MCF 10A (cell line): ENCODE measurements around the gene NMT2. TPM values are rescaled to one million over a fixed set of nuclear protein-coding genes. Genes with fewer than 3 reads are reported as not detected.

Source experiments
- BruUV-seq: library from RNA; stranded (reverse); fragments of 400-500 nt; replicated peaks from 2 replicates; lab custom pipeline; 2021; lab: Mats Ljungman, UMichigan
- CTCF ChIA-PET: fragments of 300-600 bp; sonication (Branson Sonifier 250); formaldehyde crosslinking; extraction: SDS; loops from one replicate; lab custom pipeline; 2021; ENCODE audit warnings: antibody characterized with exemption, inconsistent platforms; lab: Yijun Ruan, JAX
- POLR2A ChIA-PET: fragments of 300-600, 350-650 bp; sonication (Branson Sonifier 250); formaldehyde crosslinking; extraction: SDS; loops from one replicate; lab custom pipeline; 2020; ENCODE audit warnings: antibody characterized with exemption, inconsistent platforms; lab: Yijun Ruan, JAX
- DNase-seq: peaks from one replicate; pipeline ENCODE4 v3.0.0-alpha.2; 2018; ENCODE audit not compliant: unreplicated experiment
- H3K27ac Mint-ChIP-seq: one replicate; pipeline ENCODE4 v1.8.0; 2022; ENCODE audit warnings: mild to moderate bottlenecking, low read depth, mixed read lengths; ENCODE audit not compliant: unreplicated experiment
- H3K27me3 Mint-ChIP-seq: one replicate; pipeline ENCODE4 v1.8.0; 2022; ENCODE audit warnings: mixed read lengths; ENCODE audit not compliant: insufficient read depth, unreplicated experiment
- H3K36me3 Mint-ChIP-seq: one replicate; pipeline ENCODE4 v1.8.0; 2022; ENCODE audit warnings: mild to moderate bottlenecking, moderate library complexity, mixed read lengths; ENCODE audit not compliant: insufficient read depth, unreplicated experiment
- H3K4me1 Mint-ChIP-seq: one replicate; pipeline ENCODE4 v1.8.0; 2022; ENCODE audit warnings: mixed read lengths; ENCODE audit not compliant: insufficient read depth, unreplicated experiment
- H3K4me3 Mint-ChIP-seq: one replicate; pipeline ENCODE4 v1.8.0; 2022; ENCODE audit warnings: mild to moderate bottlenecking, moderate library complexity, mixed read lengths; ENCODE audit not compliant: unreplicated experiment
- H3K9me3 Mint-ChIP-seq: one replicate; pipeline ENCODE4 v1.8.0; 2022; ENCODE audit warnings: mixed read lengths; ENCODE audit not compliant: unreplicated experiment
- CTCF ChIP-seq: fragments of 200-600 bp; IDR thresholded peaks from one replicate; pipeline ENCODE4 v1.8.0; 2022; ENCODE audit warnings: antibody characterized with exemption, mild to moderate bottlenecking; ENCODE audit not compliant: unreplicated experiment
- intact Hi-C: fragments of 100-400 bp; cut with micrococcal nuclease; formaldehyde crosslinking; loops from 2 replicates; pipeline ENCODE4 v1.14.1; 2022
- total RNA-seq: library from RNA; stranded (reverse); gene quantifications from 2 replicates; pipeline ENCODE4 v1.2.3, GENCODE V29; 2022

Gene NMT2
- total RNA-seq, 1 experiment from 2014 or later = 9.6 TPM

GRCh38 chr10:15067154-15067553, 101.3 kb downstream of the NMT2 start:
- no peaks in the 10 kb centered on the region for H3K36me3 Mint-ChIP-seq
- ChIA-PET CTCF (interaction anchor here (0.7 kb wide), 1 partner anchor 132 kb away, joined by 3 read pairs; no protein-coding TSS in a partner anchor), POLR2A (no interaction called here)
- H3K4me3 Mint-ChIP-seq = no peak overlapping the region
- BruUV-seq = no TSS peak
- TF ChIP-seq CTCF = no peak
- H3K9me3 Mint-ChIP-seq = peaks cover 3% of the 10 kb centered on the region
- no peaks in the 10 kb centered on the region for H3K4me1 Mint-ChIP-seq
- no peaks in the 10 kb centered on the region for H3K27me3 Mint-ChIP-seq
- no peak for DNase-seq
- H3K27ac Mint-ChIP-seq = no peak overlapping the region
- intact Hi-C loops = no loop called here

- POLR2A ChIA-PET = no interaction called here
- no peaks in the 10 kb centered on the region for H3K27me3 Mint-ChIP-seq
- H3K36me3 Mint-ChIP-seq = no peaks in the 10 kb centered on the region
- no peak for DNase-seq
- CTCF ChIA-PET = no interaction called here
- TF ChIP-seq CTCF = no peak
- no peak overlapping the region for H3K4me3 Mint-ChIP-seq
- H3K4me1 Mint-ChIP-seq = no peaks in the 10 kb centered on the region
- intact Hi-C loops = no loop called here
- no TSS peak for BruUV-seq
- peaks cover 11% of the 10 kb centered on the region for H3K9me3 Mint-ChIP-seq
- H3K27ac Mint-ChIP-seq = no peak overlapping the region
These were observed 107.9 kb downstream of the NMT2 start for GRCh38 chr10:15060638-15061037.

GRCh38 chr10:15059914-15060313, 108.6 kb downstream of the NMT2 start:
- ChIA-PET POLR2A (interaction anchor here (0.6 kb wide), 1 partner anchor 11 kb away, joined by 3 read pairs; no protein-coding TSS in a partner anchor), CTCF (no interaction called here)
- Mint-ChIP-seq H3K9me3 (peaks cover 11% of the 10 kb centered on the region), H3K27me3 (no peaks in the 10 kb centered on the region), H3K4me1 (no peaks in the 10 kb centered on the region), H3K4me3 (no peak overlapping the region), H3K36me3 (no peaks in the 10 kb centered on the region), H3K27ac (no peak overlapping the region)
- intact Hi-C loops = no loop called here
- no TSS peak for BruUV-seq
- no peak for DNase-seq
- no peak for TF ChIP-seq CTCF

- POLR2A ChIA-PET = no interaction called here
These were observed 109.8 kb downstream of the NMT2 start for GRCh38 chr10:15058689-15059088.

More at GRCh38 chr10:15058689-15059088, 109.8 kb downstream of the NMT2 start:
- no peak for TF ChIP-seq CTCF
- no peak for DNase-seq
- no peaks in the 10 kb centered on the region for H3K4me1 Mint-ChIP-seq
- H3K9me3 Mint-ChIP-seq = peaks cover 11% of the 10 kb centered on the region
- H3K27ac Mint-ChIP-seq = no peak overlapping the region
- H3K36me3 Mint-ChIP-seq = no peaks in the 10 kb centered on the region
- intact Hi-C loops = no loop called here
- BruUV-seq = no TSS peak
- no peak overlapping the region for H3K4me3 Mint-ChIP-seq
- CTCF ChIA-PET = no interaction called here
- H3K27me3 Mint-ChIP-seq = no peaks in the 10 kb centered on the region

Other genes with a start within 250 kb of the NMT2 start
- 10.3 and 11.5 TPM in 2 replicates for gene DCLRE1C, start 214.6 kb downstream of the NMT2 start, total RNA-seq
- 1.7 TPM in 1 of 2 replicates, not detected in the other for gene MEIG1, start 209.3 kb downstream of the NMT2 start, total RNA-seq
- 1.4 and 2.1 TPM in 2 replicates for gene OLAH, start 124.8 kb downstream of the NMT2 start, total RNA-seq
- gene ACBD7, start 79.9 kb downstream of the NMT2 start, total RNA-seq = 0.54 and 0.63 TPM in 2 replicates
- 26.4 and 30.8 TPM in 2 replicates for gene RPP38, start 71.3 kb downstream of the NMT2 start, total RNA-seq
- 9.3 and 15.9 TPM in 2 replicates for gene FAM171A1, start 202.6 kb upstream of the NMT2 start, total RNA-seq